GM18868 (cell line): ENCODE results near the gene PRICKLE3.
A peak's percentile ranks its signal among the peaks of the same experiment; 100 is the strongest.
"Not testable (repeated sequence)": the region's sequence is repeated elsewhere in the genome, so short reads cannot be mapped to it uniquely, and the experiment has no call there.

Source experiments
- ATAC-seq: cut with Tn5 transposase; IDR thresholded peaks from one replicate; pipeline ENCODE4 v1.9.1; 2021; ENCODE audit warnings: mild to moderate bottlenecking, moderate library complexity; ENCODE audit not compliant: unreplicated experiment

Gene PRICKLE3

GRCh38 chrX:49162620-49163019 is 23.6 kb downstream of the PRICKLE3 start, which contains the start of gene MAGIX:
TSS of gene MAGIX (plus strand) at chrX:49162758. CDS start at chrX:49162890, 132 bp downstream.
- ATAC-seq = no peak

- no peak for ATAC-seq
Observed at GRCh38 chrX:49161632-49162031, 24.5 kb downstream of the PRICKLE3 start.

GRCh38 chrX:49160908-49161307 is 25.3 kb downstream of the PRICKLE3 start:
- ATAC-seq = no peak

- no peak for ATAC-seq
Observed at GRCh38 chrX:49157194-49157593, 29.0 kb downstream of the PRICKLE3 start.

- peak; percentile 83 for ATAC-seq
Observed at GRCh38 chrX:49155900-49156837, 30.0 kb downstream of the PRICKLE3 start.

- peak; percentile 17 for ATAC-seq
Observed at GRCh38 chrX:49155243-49155899, 30.8 kb downstream of the PRICKLE3 start.

GRCh38 chrX:49153467-49153866 is 32.7 kb downstream of the PRICKLE3 start:
- ATAC-seq = no peak

- not testable (repeated sequence) for ATAC-seq
Observed at GRCh38 chrX:49149291-49149690, 36.9 kb downstream of the PRICKLE3 start.

- not testable (repeated sequence) for ATAC-seq
Observed at GRCh38 chrX:49148390-49149100, 37.6 kb downstream of the PRICKLE3 start.

- ATAC-seq = no peak
Observed at GRCh38 chrX:49147936-49148335, 38.2 kb downstream of the PRICKLE3 start.

- ATAC-seq = no peak
Observed at GRCh38 chrX:49147282-49147681, 38.9 kb downstream of the PRICKLE3 start.

- ATAC-seq = not testable (repeated sequence)
Observed at GRCh38 chrX:49143154-49143553, 43.0 kb downstream of the PRICKLE3 start.

GRCh38 chrX:49142264-49142663 is 43.9 kb downstream of the PRICKLE3 start:
- ATAC-seq = not testable (repeated sequence)

- ATAC-seq = no peak
Observed at GRCh38 chrX:49139713-49140112, 46.5 kb downstream of the PRICKLE3 start.

- no peak for ATAC-seq
Observed at GRCh38 chrX:49137492-49137891, 48.7 kb downstream of the PRICKLE3 start.

- no peak for ATAC-seq
Observed at GRCh38 chrX:49133759-49134158, 52.4 kb downstream of the PRICKLE3 start.

- not testable (repeated sequence) for ATAC-seq
Observed at GRCh38 chrX:49132275-49132674, 53.9 kb downstream of the PRICKLE3 start.

- no peak for ATAC-seq
Observed at GRCh38 chrX:49129427-49129826, 56.7 kb downstream of the PRICKLE3 start.

GRCh38 chrX:49127742-49128258 is 58.4 kb downstream of the PRICKLE3 start:
- ATAC-seq = not testable (repeated sequence)
